IMR-90 (cell line): Measurements from ENCODE around the gene DHRS3. TPM values are rescaled to one million over a fixed set of nuclear protein-coding genes. Genes with fewer than 3 reads are reported as not detected.

Source experiments
- MAZ ChIP-seq: IDR thresholded peaks from 2 replicates; pipeline ENCODE4 v1.6.1; 2012; ENCODE audit warnings: low read depth, mild to moderate bottlenecking, low read length, improper control_type of control experiment, moderate library complexity, borderline replicate concordance
- polyA plus RNA-seq, 3 experiments: library from polyadenylated mRNA; depleted of rRNA; stranded (reverse); fragments of >200 nt; gene quantifications; 2 replicates each; pipeline ENCODE4 v1.2.3, GENCODE V29; 2012; ENCODE audit warnings: low replicate concordance in 1 of 3
- total RNA-seq: library from RNA; depleted of rRNA; stranded (reverse); fragments of >200 nt; gene quantifications from 2 replicates; pipeline ENCODE4 v1.2.3, GENCODE V29; 2012
- TF ChIP-seq, protein P1 (sequence below): conservative IDR thresholded peaks from 2 replicates; pipeline ENCODE4 v1.5.1; 2012; ENCODE audit warnings: mild to moderate bottlenecking, low read depth, low read length, improper control_type of control experiment

The DHRS3 gene
- total and polyA plus RNA-seq, 2 of the 4 experiments (the other 2 are of a cell fraction): 11.2 to 14.5 TPM

DNA sequence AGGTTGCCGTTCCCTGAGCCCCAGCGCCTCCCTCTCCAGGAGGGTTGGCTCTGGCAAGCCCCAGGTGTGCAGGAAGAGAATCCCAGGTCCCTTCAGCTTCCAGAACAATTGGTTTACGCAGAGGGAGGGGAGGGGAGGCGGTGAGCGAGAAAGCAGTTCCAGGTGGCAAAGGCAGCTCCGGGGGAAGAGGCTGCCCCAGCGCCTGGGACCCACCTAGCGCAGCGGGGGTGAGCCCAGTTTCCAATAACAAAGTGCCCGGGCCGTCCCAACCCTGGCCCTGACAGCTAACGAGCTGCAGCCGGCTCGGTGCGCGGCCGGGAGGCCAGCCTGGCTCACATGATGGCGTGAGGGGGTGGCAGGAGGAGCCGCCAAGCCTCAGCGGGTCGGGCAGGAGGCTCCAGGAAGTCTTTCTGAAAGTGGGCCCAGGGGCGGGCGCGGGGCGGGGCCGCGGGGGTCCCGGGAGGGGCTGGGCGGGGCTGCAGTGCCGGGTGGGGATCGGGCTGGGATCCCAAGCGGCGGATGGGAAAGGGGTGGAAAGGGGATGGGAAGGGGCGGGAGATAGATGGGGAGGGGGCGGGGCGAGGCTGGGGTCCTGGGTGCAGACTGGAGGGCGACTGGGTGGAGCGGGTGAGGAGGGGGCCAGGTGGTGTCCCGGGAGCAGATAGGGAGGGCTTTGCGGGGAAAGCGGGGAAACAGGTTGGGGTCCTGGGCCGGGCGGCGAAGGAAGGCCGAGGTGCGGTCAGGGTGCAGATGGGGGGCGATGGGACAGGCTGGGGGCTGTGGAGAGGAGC is 22.8 kb downstream of the DHRS3 start (continued):
- TF ChIP-seq, protein P1, sequence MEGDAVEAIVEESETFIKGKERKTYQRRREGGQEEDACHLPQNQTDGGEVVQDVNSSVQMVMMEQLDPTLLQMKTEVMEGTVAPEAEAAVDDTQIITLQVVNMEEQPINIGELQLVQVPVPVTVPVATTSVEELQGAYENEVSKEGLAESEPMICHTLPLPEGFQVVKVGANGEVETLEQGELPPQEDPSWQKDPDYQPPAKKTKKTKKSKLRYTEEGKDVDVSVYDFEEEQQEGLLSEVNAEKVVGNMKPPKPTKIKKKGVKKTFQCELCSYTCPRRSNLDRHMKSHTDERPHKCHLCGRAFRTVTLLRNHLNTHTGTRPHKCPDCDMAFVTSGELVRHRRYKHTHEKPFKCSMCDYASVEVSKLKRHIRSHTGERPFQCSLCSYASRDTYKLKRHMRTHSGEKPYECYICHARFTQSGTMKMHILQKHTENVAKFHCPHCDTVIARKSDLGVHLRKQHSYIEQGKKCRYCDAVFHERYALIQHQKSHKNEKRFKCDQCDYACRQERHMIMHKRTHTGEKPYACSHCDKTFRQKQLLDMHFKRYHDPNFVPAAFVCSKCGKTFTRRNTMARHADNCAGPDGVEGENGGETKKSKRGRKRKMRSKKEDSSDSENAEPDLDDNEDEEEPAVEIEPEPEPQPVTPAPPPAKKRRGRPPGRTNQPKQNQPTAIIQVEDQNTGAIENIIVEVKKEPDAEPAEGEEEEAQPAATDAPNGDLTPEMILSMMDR: no peak
- no peak; the same call in 1 of the 2 replicates for TF ChIP-seq MAZ
